MCF 10A (cell line): Measurements from ENCODE around the gene DNER. TPM values are rescaled to one million over a fixed set of nuclear protein-coding genes. Genes with fewer than 3 reads are reported as not detected.

Source experiments
- BruUV-seq: library from RNA; stranded (reverse); fragments of 400-500 nt; replicated peaks from 2 replicates; lab custom pipeline; 2021; lab: Mats Ljungman, UMichigan
- CTCF ChIA-PET: fragments of 300-600 bp; sonication (Branson Sonifier 250); formaldehyde crosslinking; extraction: SDS; loops from one replicate; lab custom pipeline; 2021; ENCODE audit warnings: antibody characterized with exemption, inconsistent platforms; lab: Yijun Ruan, JAX
- POLR2A ChIA-PET: fragments of 300-600, 350-650 bp; sonication (Branson Sonifier 250); formaldehyde crosslinking; extraction: SDS; loops from one replicate; lab custom pipeline; 2020; ENCODE audit warnings: antibody characterized with exemption, inconsistent platforms; lab: Yijun Ruan, JAX
- DNase-seq: peaks from one replicate; pipeline ENCODE4 v3.0.0-alpha.2; 2018; ENCODE audit not compliant: unreplicated experiment
- H3K27ac Mint-ChIP-seq: one replicate; pipeline ENCODE4 v1.8.0; 2022; ENCODE audit warnings: mild to moderate bottlenecking, low read depth, mixed read lengths; ENCODE audit not compliant: unreplicated experiment
- H3K27me3 Mint-ChIP-seq: one replicate; pipeline ENCODE4 v1.8.0; 2022; ENCODE audit warnings: mixed read lengths; ENCODE audit not compliant: insufficient read depth, unreplicated experiment
- H3K36me3 Mint-ChIP-seq: one replicate; pipeline ENCODE4 v1.8.0; 2022; ENCODE audit warnings: mild to moderate bottlenecking, moderate library complexity, mixed read lengths; ENCODE audit not compliant: insufficient read depth, unreplicated experiment
- H3K4me1 Mint-ChIP-seq: one replicate; pipeline ENCODE4 v1.8.0; 2022; ENCODE audit warnings: mixed read lengths; ENCODE audit not compliant: insufficient read depth, unreplicated experiment
- H3K4me3 Mint-ChIP-seq: one replicate; pipeline ENCODE4 v1.8.0; 2022; ENCODE audit warnings: mild to moderate bottlenecking, moderate library complexity, mixed read lengths; ENCODE audit not compliant: unreplicated experiment
- H3K9me3 Mint-ChIP-seq: one replicate; pipeline ENCODE4 v1.8.0; 2022; ENCODE audit warnings: mixed read lengths; ENCODE audit not compliant: unreplicated experiment
- CTCF ChIP-seq: fragments of 200-600 bp; IDR thresholded peaks from one replicate; pipeline ENCODE4 v1.8.0; 2022; ENCODE audit warnings: antibody characterized with exemption, mild to moderate bottlenecking; ENCODE audit not compliant: unreplicated experiment
- intact Hi-C: fragments of 100-400 bp; cut with micrococcal nuclease; formaldehyde crosslinking; loops from 2 replicates; pipeline ENCODE4 v1.14.1; 2022
- total RNA-seq: library from RNA; stranded (reverse); gene quantifications from 2 replicates; pipeline ENCODE4 v1.2.3, GENCODE V29; 2022

The DNER gene
- total RNA-seq, 1 experiment from 2014 or later = 49.2 TPM

GRCh38 chr2:229679393-229680125, 34.8 kb downstream of the DNER start:
- ChIA-PET CTCF (interaction anchor here (0.8 kb wide), 1 partner anchor 70 kb away, joined by 3 read pairs; no protein-coding TSS in a partner anchor), POLR2A (no interaction called here)
- intact Hi-C loops = no loop called here
- Mint-ChIP-seq H3K27me3 (no peaks in the 10 kb centered on the region), H3K27ac (no peak overlapping the region), H3K36me3 (peaks cover 6% of the 10 kb centered on the region), H3K9me3 (no peaks in the 10 kb centered on the region), H3K4me3 (no peak overlapping the region), H3K4me1 (no peaks in the 10 kb centered on the region)
- peak; percentile 38 for DNase-seq
- BruUV-seq = no TSS peak
- TF ChIP-seq CTCF = no peak

- Mint-ChIP-seq H3K4me1 (peaks cover 14% of the 10 kb centered on the region), H3K4me3 (no peak overlapping the region), H3K27me3 (peaks cover 23% of the 10 kb centered on the region), H3K36me3 (no peaks in the 10 kb centered on the region), H3K9me3 (no peaks in the 10 kb centered on the region), H3K27ac (no peak overlapping the region)
- peak; percentile 7 for DNase-seq
- intact Hi-C loops = no loop called here
- no peak for TF ChIP-seq CTCF
- no TSS peak for BruUV-seq
- ChIA-PET CTCF (interaction anchor here (1.1 kb wide), 1 partner anchor 544 kb away, joined by 3 read pairs; no protein-coding TSS in a partner anchor), POLR2A (no interaction called here)
Observed at GRCh38 chr2:229675569-229675968, 38.8 kb downstream of the DNER start.

- intact Hi-C loops = no loop called here
- CTCF ChIA-PET = interaction anchor here (1.1 to 1.2 kb wide), 2 partner anchors 105 to 543 kb away, joined by 3 to 4 read pairs; no protein-coding TSS in a partner anchor
- BruUV-seq = no TSS peak
- Mint-ChIP-seq H3K9me3 (no peaks in the 10 kb centered on the region), H3K27ac (no peak overlapping the region), H3K4me3 (no peak overlapping the region), H3K4me1 (peaks cover 14% of the 10 kb centered on the region), H3K27me3 (peaks cover 23% of the 10 kb centered on the region), H3K36me3 (no peaks in the 10 kb centered on the region)
- POLR2A ChIA-PET = no interaction called here
- TF ChIP-seq CTCF = no peak
- DNase-seq = peak; percentile 10
Observed at GRCh38 chr2:229674830-229675530, 39.4 kb downstream of the DNER start.

GRCh38 chr2:229673676-229674075, 40.7 kb downstream of the DNER start:
- Mint-ChIP-seq H3K36me3 (no peaks in the 10 kb centered on the region), H3K4me3 (peak overlapping the region; percentile 51), H3K27me3 (peaks cover 23% of the 10 kb centered on the region), H3K9me3 (no peaks in the 10 kb centered on the region), H3K27ac (no peak overlapping the region), H3K4me1 (peaks cover 14% of the 10 kb centered on the region)
- no TSS peak for BruUV-seq
- intact Hi-C loops = no loop called here
- DNase-seq = peak; percentile 89
- ChIA-PET POLR2A (interaction anchor here (0.5 to 1.5 kb wide), 3 partner anchors 13 to 36 kb away, joined by 3 to 9 read pairs (median 4); no protein-coding TSS in a partner anchor), CTCF (interaction anchor here (0.7 to 1.2 kb wide), 5 partner anchors 17 to 331 kb away, joined by 3 to 4 read pairs (median 3); no protein-coding TSS in a partner anchor)
- TF ChIP-seq CTCF = no peak
